Activated naive CD8-positive, alpha-beta T cell treated with anti-CD3 and anti-CD28 coated beads, Interleukin-2, amount 10 ng/mL, durations not matched to agents 7 days and 5 days (primary cell): ENCODE results near the gene GNAQ. TPM values are rescaled to one million over a fixed set of nuclear protein-coding genes. Genes with fewer than 3 reads are reported as not detected.
A peak's percentile ranks its signal among the peaks of the same experiment; 100 is the strongest.
"Not testable (repeated sequence)": the region's sequence is repeated elsewhere in the genome, so short reads cannot be mapped to it uniquely, and the experiment has no call there.

ENCODE experiments used
- ATAC-seq: fragments of 150-1000 bp; cut with Tn5 transposase; one replicate; pipeline ENCODE4 v1.10.0; 2021; ENCODE audit warnings: low read depth, moderate library complexity
- POLR2A ChIA-PET: fragments of 350-600 bp; sonication (Branson Sonifier 250); formaldehyde crosslinking; loops from one replicate; lab custom pipeline; 2021; ENCODE audit warnings: antibody characterized with exemption; lab: Charles Lee
- DNase-seq: peaks from one replicate; pipeline ENCODE4 v3.0.0; 2021
- H3K27ac Mint-ChIP-seq: one replicate; pipeline ENCODE4 v1.8.0; 2022; ENCODE audit warnings: mild to moderate bottlenecking, mixed read lengths
- H3K27me3 Mint-ChIP-seq: one replicate; pipeline ENCODE4 v1.8.0; 2022; ENCODE audit warnings: mild to moderate bottlenecking, moderate library complexity, mixed read lengths
- H3K36me3 Mint-ChIP-seq: one replicate; pipeline ENCODE4 v1.8.0; 2021; ENCODE audit warnings: mild to moderate bottlenecking, mixed read lengths
- H3K4me1 Mint-ChIP-seq: one replicate; pipeline ENCODE4 v1.8.0; 2021; ENCODE audit warnings: mixed read lengths
- H3K4me3 Mint-ChIP-seq: one replicate; pipeline ENCODE4 v1.8.0; 2022; ENCODE audit warnings: mild to moderate bottlenecking, moderate library complexity, mixed read lengths
- H3K9me3 Mint-ChIP-seq: one replicate; pipeline ENCODE4 v1.8.0; 2021; ENCODE audit warnings: mixed read lengths
- total RNA-seq, 2 experiments: library from RNA; stranded (reverse); gene quantifications; one replicate each; pipeline ENCODE4 v1.2.3, GENCODE V29; 2021

GNAQ gene
- total RNA-seq, 2 experiments from 2014 or later, result 25.5 to 30.4 TPM

- ATAC-seq (no peak), DNase-seq (no peak)
- Mint-ChIP-seq H3K4me1 (peaks cover 12% of the 10 kb centered on the region), H3K4me3 (no peak overlapping the region), H3K9me3 (no peaks in the 10 kb centered on the region), H3K36me3 (peaks cover 5% of the 10 kb centered on the region), H3K27me3 (no peaks in the 10 kb centered on the region), H3K27ac (no peak overlapping the region)
- POLR2A ChIA-PET, result no interaction called here
These were observed 284.4 kb downstream of the GNAQ start for GRCh38 chr9:77747163-77747562.

- H3K27me3 Mint-ChIP-seq, result no peaks in the 10 kb centered on the region
- DNase-seq (no peak), ATAC-seq (no peak)
- no peak overlapping the region for H3K4me3 Mint-ChIP-seq
- POLR2A ChIA-PET, result no interaction called here
- H3K4me1 Mint-ChIP-seq, result peaks cover 4% of the 10 kb centered on the region
- H3K9me3 Mint-ChIP-seq, result no peaks in the 10 kb centered on the region
- no peak overlapping the region for H3K27ac Mint-ChIP-seq
- peaks cover 5% of the 10 kb centered on the region for H3K36me3 Mint-ChIP-seq
These were observed 286.7 kb downstream of the GNAQ start for GRCh38 chr9:77744841-77745430.

- Mint-ChIP-seq H3K36me3 (peaks cover 5% of the 10 kb centered on the region), H3K4me1 (peaks cover 4% of the 10 kb centered on the region), H3K4me3 (no peak overlapping the region), H3K27ac (no peak overlapping the region), H3K27me3 (no peaks in the 10 kb centered on the region), H3K9me3 (no peaks in the 10 kb centered on the region)
- POLR2A ChIA-PET, result no interaction called here
- DNase-seq, result no peak
- ATAC-seq, result no peak
These were observed 288.2 kb downstream of the GNAQ start for GRCh38 chr9:77743386-77743785.

- no peak overlapping the region for H3K27ac Mint-ChIP-seq
- no peaks in the 10 kb centered on the region for H3K4me1 Mint-ChIP-seq
- H3K9me3 Mint-ChIP-seq, result no peaks in the 10 kb centered on the region
- no peaks in the 10 kb centered on the region for H3K27me3 Mint-ChIP-seq
- DNase-seq, result no peak
- no peak for ATAC-seq
- POLR2A ChIA-PET, result no interaction called here
- H3K36me3 Mint-ChIP-seq, result peaks cover 9% of the 10 kb centered on the region
- no peak overlapping the region for H3K4me3 Mint-ChIP-seq
These were observed 292.7 kb downstream of the GNAQ start for GRCh38 chr9:77738932-77739331.

GRCh38 chr9:77735494-77735893 is 296.1 kb downstream of the GNAQ start:
- H3K9me3 Mint-ChIP-seq, result no peaks in the 10 kb centered on the region
- no peak overlapping the region for H3K27ac Mint-ChIP-seq
- DNase-seq (no peak), ATAC-seq (no peak)
- peaks cover 14% of the 10 kb centered on the region for H3K36me3 Mint-ChIP-seq
- no peaks in the 10 kb centered on the region for H3K27me3 Mint-ChIP-seq
- POLR2A ChIA-PET, result no interaction called here
- H3K4me1 Mint-ChIP-seq, result no peaks in the 10 kb centered on the region
- H3K4me3 Mint-ChIP-seq, result no peak overlapping the region

GRCh38 chr9:77731930-77732329 is 299.7 kb downstream of the GNAQ start:
- ATAC-seq, result no peak
- H3K9me3 Mint-ChIP-seq, result peaks cover 1% of the 10 kb centered on the region
- H3K4me1 Mint-ChIP-seq, result peaks cover 5% of the 10 kb centered on the region
- no peak for DNase-seq
- no peak overlapping the region for H3K27ac Mint-ChIP-seq
- peaks cover 25% of the 10 kb centered on the region for H3K36me3 Mint-ChIP-seq
- H3K4me3 Mint-ChIP-seq, result no peak overlapping the region
- H3K27me3 Mint-ChIP-seq, result no peaks in the 10 kb centered on the region
- POLR2A ChIA-PET, result no interaction called here

- H3K4me3 Mint-ChIP-seq, result no peak overlapping the region
- H3K9me3 Mint-ChIP-seq, result peaks cover 1% of the 10 kb centered on the region
- DNase-seq, result no peak
- no peak overlapping the region for H3K27ac Mint-ChIP-seq
- H3K4me1 Mint-ChIP-seq, result peaks cover 10% of the 10 kb centered on the region
- no peaks in the 10 kb centered on the region for H3K27me3 Mint-ChIP-seq
- H3K36me3 Mint-ChIP-seq, result peaks cover 29% of the 10 kb centered on the region
- POLR2A ChIA-PET, result no interaction called here
- ATAC-seq, result no peak
These were observed 300.5 kb downstream of the GNAQ start for GRCh38 chr9:77731008-77731698.

GRCh38 chr9:77729177-77729576 is 302.4 kb downstream of the GNAQ start:
- DNase-seq, result no peak
- POLR2A ChIA-PET, result no interaction called here

GRCh38 chr9:77726814-77727213 is 304.8 kb downstream of the GNAQ start:
- no peak for DNase-seq
- Mint-ChIP-seq H3K36me3 (peaks cover 38% of the 10 kb centered on the region), H3K4me1 (peaks cover 17% of the 10 kb centered on the region), H3K27me3 (no peaks in the 10 kb centered on the region), H3K27ac (peak overlapping the region; percentile 37), H3K9me3 (peaks cover 1% of the 10 kb centered on the region), H3K4me3 (no peak overlapping the region)
- ATAC-seq, result no peak
- POLR2A ChIA-PET, result no interaction called here

More at GRCh38 chr9:77729177-77729576, 302.4 kb downstream of the GNAQ start:
- H3K36me3 Mint-ChIP-seq, result peaks cover 40% of the 10 kb centered on the region
- H3K27me3 Mint-ChIP-seq, result no peaks in the 10 kb centered on the region
- H3K27ac Mint-ChIP-seq, result no peak overlapping the region
- no peak for ATAC-seq
- H3K9me3 Mint-ChIP-seq, result peaks cover 1% of the 10 kb centered on the region
- H3K4me3 Mint-ChIP-seq, result no peak overlapping the region
- H3K4me1 Mint-ChIP-seq, result peaks cover 17% of the 10 kb centered on the region

- ATAC-seq, result no peak
- peaks cover 17% of the 10 kb centered on the region for H3K4me1 Mint-ChIP-seq
- H3K27me3 Mint-ChIP-seq, result no peaks in the 10 kb centered on the region
- H3K36me3 Mint-ChIP-seq, result peaks cover 38% of the 10 kb centered on the region
- H3K4me3 Mint-ChIP-seq, result peak overlapping the region; percentile 14
- POLR2A ChIA-PET, result no interaction called here
- DNase-seq, result no peak
- peak overlapping the region; percentile 73 for H3K27ac Mint-ChIP-seq
- H3K9me3 Mint-ChIP-seq, result peaks cover 1% of the 10 kb centered on the region
These were observed 305.3 kb downstream of the GNAQ start for GRCh38 chr9:77726289-77726688.

GRCh38 chr9:77725820-77726219 is 305.8 kb downstream of the GNAQ start:
- H3K27ac Mint-ChIP-seq, result peak overlapping the region; percentile 73
- DNase-seq (no peak), ATAC-seq (peak; percentile 84)
- peaks cover 1% of the 10 kb centered on the region for H3K9me3 Mint-ChIP-seq
- no peaks in the 10 kb centered on the region for H3K27me3 Mint-ChIP-seq
- peak overlapping the region; percentile 14 for H3K4me3 Mint-ChIP-seq
- H3K36me3 Mint-ChIP-seq, result peaks cover 38% of the 10 kb centered on the region
- peaks cover 17% of the 10 kb centered on the region for H3K4me1 Mint-ChIP-seq
- POLR2A ChIA-PET, result no interaction called here

- H3K4me3 Mint-ChIP-seq, result no peak overlapping the region
- peak overlapping the region; percentile 73 for H3K27ac Mint-ChIP-seq
- H3K9me3 Mint-ChIP-seq, result peaks cover 1% of the 10 kb centered on the region
- no peak for DNase-seq
- peaks cover 38% of the 10 kb centered on the region for H3K36me3 Mint-ChIP-seq
- ATAC-seq, result no peak
- POLR2A ChIA-PET, result no interaction called here
- no peaks in the 10 kb centered on the region for H3K27me3 Mint-ChIP-seq
- H3K4me1 Mint-ChIP-seq, result peaks cover 17% of the 10 kb centered on the region
These were observed 306.4 kb downstream of the GNAQ start for GRCh38 chr9:77725046-77725694.

GRCh38 chr9:77721156-77721555 is 310.5 kb downstream of the GNAQ start:
- POLR2A ChIA-PET, H3K4me1 Mint-ChIP-seq, ATAC-seq: not testable (repeated sequence)

GRCh38 chr9:77719321-77719720 is 312.3 kb downstream of the GNAQ start:
- ATAC-seq (no peak), DNase-seq (no peak)
- H3K4me3 Mint-ChIP-seq, result no peak overlapping the region
- POLR2A ChIA-PET, result no interaction called here
- no peaks in the 10 kb centered on the region for H3K9me3 Mint-ChIP-seq
- no peaks in the 10 kb centered on the region for H3K27me3 Mint-ChIP-seq
- peaks cover 8% of the 10 kb centered on the region for H3K36me3 Mint-ChIP-seq
- H3K27ac Mint-ChIP-seq, result no peak overlapping the region
- no peaks in the 10 kb centered on the region for H3K4me1 Mint-ChIP-seq

More at GRCh38 chr9:77721156-77721555, 310.5 kb downstream of the GNAQ start:
- H3K4me3 Mint-ChIP-seq, H3K9me3 Mint-ChIP-seq, H3K27me3 Mint-ChIP-seq, H3K27ac Mint-ChIP-seq, DNase-seq: not testable (repeated sequence)
- H3K36me3 Mint-ChIP-seq, result peaks cover 19% of the 10 kb centered on the region
